NCI-H748 treated with DMSO at 0.1 percent for 48 hours (cell line): ENCODE data around the gene PER3.

Experiments
- DNase-seq: peaks from one replicate; lab custom pipeline; 2025; lab: John Stamatoyannopoulos, UW

PER3 gene

DNA sequence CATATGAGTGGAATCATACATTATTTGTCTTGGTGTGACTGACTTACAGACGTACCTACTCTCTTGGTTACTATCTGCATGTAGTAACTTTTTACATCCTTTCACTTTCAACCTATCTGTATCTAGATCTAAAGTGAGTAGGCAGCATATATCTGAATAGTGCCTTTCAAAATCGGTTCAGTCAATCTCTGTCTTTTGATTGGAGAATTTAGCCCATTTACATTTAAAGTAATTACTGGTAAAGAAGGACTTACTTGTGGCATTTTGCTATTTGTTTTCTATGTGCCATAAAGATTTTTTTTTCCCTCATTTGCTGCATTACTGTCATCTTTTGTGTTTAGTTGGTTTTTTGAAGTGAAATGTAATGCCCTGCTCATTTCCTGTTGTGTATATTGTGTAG is 54.6 kb downstream of the PER3 start:
- DNase-seq = no peak

DNA sequence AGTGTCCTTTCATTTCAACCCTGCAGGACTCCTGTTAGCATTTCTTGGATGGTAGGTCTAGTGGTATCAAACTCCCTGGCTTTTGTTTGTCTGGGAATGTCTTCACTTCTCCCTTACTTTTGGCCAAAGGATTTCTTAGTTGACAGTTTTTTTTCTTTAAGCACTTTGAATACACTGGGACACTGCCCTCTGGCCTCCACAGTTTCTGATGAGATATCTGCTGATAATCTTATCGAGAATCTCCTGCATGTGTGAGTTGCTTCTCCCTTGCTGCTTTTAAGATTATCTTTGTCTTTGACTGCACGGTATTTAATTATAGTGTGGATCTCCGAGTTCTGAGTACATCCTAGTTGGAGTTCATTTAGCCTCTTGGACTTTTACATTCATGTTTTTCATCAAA is 55.4 kb downstream of the PER3 start:
- DNase-seq = no peak

DNA sequence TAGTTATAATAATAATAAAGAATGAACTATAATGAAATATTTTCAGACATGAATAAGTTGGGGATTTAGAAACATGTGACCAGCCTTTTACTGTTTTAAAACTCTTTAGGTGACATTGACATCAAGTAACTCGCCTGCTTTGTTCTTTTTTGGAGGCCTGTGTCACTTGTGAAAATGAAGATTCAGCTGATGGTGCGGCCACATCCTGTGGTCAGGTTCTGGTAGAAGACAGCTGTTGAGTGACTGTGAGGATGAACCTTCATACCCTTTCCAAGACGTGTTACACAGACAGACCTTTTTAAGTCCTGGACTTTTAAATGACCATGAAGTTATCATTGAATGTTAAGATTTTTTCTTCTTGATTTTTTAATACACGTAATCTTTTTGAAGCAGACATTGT is 58.4 kb downstream of the PER3 start:
- no peak for DNase-seq

DNA sequence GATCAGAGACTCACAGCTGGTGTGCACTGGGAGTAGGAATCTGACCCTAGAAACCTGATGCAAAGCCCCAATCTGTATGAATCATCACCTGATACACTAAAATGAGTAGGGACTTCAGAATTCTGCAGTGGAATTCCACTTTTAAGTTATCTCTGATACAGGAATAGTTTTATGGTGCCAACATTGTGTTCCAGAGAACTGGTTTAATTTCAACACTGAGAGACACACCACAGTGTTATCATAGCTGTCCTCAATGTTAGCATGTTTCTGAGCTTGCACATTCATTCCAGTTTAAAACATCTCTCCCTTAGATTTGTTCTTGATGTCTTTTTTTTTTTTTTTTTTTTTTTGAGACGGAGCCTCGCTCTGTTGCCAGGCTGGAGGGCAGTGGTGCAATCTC is 61.7 kb downstream of the PER3 start:
- no peak for DNase-seq

DNA sequence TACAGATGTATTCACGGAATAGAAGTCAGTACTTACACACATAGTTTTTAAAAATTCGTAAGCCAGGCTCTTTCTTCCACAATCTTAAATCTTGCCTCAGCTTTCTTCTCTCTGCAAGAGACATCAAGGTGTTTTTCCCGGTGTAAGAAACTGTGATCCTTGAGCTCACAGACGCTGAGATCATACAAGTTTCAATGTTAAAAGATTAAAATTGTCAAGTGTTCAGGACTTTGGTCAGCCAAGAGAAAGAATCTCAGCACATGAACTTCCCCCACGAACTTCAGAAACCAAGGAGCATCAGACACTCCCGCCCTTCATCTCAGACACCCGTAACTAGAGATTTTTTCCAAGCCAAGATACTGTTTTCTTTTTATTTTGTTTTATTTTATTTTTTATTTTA is 62.6 kb downstream of the PER3 start:
- DNase-seq = no peak

DNA sequence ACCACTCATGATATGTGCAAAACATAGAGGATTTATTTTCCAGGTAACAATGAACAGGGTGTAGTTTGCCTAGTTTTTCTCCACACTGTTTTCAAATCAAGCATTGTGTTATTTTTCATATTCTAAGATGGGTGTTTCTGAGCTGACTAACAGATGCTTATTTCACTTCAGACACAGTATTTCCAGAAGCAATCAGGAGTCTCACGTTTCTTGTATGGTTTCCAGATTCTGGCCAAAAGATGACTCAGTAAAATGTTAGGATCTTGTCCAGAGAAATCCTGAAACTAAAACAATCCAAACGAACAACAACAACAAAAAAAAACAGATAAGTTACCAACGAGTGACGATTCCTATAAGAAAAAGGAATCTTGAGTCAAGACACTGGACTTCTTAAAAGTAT is 63.5 kb downstream of the PER3 start:
- DNase-seq = no peak

DNA sequence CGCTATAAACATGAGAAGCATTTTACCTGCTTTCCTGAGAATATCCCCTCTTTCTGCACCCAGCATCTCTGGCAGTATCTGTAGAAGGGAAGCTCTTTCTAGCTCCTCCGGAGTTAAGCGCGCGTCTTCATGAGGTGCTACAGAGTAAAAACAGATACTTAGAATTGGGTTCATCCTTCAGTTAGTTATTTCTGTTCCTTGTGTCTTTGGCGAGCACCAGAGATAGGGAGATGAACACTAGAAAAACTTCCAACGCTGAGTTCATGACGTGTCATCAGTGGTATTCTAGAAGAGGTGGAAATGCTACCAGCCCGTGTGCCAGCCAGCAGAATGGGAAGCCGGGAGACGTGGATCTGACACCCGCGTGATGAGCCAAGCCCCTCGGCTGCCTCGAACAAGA is 66.7 kb downstream of the PER3 start:
- DNase-seq = no peak

DNA sequence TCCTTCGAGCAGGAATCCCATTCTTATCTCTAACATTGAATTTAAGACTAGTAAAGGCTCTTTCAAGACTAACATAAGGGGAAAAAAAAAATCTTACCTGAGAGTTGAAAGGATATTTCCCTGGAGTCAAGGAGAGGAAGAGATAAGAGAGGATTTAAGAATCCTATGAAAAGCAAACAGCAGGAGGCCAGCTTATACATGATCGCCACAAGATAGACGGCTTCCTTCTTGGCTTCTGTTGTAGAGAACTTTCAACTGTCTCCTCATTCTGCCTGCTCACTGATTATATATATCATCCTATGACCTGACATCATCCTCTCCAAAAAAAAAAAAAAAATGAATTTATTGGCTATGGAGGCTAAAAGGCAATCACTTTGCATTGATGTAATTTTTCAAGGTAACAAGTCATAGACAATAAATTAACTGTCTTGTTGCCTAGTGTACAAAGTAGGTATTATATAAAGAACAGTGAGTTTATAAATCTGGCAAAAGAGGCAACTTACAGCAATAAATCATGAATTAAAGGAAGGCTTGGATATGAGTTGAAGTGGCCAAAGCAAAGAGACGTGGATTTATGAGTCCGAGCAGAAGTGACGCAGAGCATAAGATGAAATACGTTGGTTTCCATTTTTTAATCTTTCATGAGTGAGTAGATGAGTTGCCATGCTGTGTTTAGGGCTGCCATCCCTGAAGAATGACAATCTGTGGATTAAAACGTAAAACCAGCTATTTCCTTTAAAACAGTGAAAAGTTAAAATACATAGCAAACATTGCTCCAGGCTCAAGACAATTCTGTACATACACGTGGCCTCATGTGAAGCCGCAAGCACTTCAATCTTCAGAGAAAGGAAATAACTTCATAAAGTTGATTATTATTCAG is 69.0 kb downstream of the PER3 start, which contains the start of gene UTS2:
Gene UTS2 (minus strand): TSS at position 262 of the 880 bp plus-strand sequence. CDS start 62 bp downstream, at position 200.
- no peak for DNase-seq

DNA sequence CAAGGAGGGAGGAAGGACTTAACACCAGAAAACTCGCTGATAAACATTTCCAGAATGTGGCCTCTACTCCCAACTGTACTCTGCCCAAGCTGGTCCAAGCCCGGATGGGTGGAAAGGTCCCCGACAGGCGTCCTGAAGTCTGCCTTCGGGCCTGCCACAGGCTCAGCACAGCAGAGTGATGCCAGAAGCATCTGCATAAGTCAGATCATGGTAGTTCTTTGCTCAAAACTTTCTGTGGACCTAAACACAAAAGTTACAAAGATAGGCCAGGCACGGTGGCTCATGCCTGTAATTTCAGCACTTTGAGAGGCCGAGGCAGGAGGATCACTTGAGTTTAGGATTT is 69.6 kb downstream of the PER3 start:
- no peak for DNase-seq

DNA sequence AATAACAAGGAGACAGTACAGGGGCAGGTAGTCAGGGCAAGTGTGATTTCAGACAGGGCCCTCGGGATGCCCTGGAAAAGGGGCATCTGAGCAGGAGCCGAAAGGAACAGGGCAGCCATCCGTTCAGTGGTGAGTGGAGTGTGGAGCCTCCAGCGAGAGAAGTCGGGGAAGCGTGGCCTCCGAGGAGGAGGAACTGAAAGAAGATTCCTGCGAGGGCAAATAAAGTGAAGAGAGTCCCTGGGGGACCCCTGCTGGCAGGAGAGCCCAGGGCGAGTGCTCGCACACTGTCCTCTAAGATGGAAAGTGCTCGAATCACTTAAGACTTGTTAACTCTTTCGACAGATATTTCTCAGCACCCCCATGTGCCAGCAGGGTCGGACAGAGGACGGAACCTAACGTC is 72.3 kb downstream of the PER3 start:
- DNase-seq = no peak

DNA sequence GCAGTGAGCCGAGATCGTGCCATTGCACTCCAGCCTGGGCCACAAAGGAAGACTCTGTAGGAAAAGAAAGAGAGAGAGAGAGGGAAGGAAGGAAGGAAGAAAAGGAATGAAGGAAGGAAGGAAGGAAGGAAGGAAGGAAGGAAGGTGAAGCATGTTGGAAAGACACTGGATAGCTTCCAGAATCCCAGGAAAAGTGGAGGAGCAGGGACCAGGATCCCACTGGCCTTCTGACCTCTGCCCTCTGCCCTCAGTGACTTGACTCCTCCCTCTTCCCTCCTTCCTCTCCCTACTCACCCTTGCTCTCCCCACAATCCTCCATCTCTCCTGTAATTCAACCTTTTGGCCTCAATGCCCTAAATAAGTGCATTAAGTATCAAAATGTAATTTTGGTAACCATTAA is 72.9 kb downstream of the PER3 start:
- no peak for DNase-seq

DNA sequence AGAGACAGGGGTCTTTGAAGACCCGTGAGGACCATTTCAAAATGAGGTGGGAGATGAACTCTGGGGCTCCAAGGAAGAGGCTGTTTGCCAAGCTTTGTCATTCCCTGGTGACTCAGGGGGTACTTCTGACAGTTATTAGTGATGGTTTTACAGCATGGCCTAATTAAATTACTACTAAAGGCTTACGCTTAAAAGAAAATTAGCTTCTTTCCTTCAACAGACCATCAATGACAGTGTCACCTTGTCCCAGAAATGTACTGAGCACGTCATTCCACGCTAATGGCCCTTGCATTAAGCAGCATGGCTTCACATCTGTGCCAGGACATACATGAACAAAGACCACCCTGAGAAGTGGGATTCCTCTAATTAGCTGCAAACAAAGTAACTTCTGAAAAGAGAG is 73.9 kb downstream of the PER3 start:
- no peak for DNase-seq

DNA sequence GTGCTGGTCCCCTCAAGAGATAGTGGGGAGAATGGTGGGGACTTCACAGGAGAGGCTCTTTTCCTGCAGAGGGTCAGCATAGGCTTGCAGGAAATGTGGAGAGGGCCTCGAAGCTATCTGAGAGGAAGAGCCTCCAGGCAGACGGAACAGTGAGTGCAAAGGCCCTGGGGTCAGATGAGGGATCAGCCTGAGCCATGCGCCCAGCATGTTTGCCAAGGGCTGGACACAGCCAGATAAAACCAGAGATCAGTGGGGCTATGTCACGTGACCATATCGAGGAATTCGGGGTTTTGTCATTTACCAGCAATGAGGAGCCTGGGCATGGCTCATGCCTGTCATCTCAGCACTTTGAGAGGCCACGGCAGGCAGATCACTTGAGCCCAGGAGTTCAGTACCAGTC is 75.3 kb downstream of the PER3 start:
- DNase-seq = no peak

DNA sequence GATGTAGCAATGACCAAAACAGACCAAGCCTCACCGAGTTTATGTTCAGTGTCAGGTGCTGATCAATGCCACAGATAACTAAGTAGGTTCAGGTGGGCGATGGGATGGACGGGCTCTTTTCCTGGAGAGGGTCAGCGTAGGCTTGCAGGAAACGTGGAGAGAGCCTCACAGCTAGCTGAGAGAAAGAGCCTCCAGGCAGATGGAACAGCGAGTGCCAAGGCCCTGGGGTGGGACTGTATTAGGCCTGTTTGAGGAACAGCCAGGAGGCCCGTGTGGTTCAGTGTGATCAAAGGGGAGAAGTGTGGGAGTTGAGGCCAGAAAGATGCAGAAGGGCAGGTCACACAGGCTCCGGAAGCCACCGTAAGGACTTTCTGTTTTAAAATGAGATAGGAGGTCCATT is 76.0 kb downstream of the PER3 start:
- DNase-seq = no peak

DNA sequence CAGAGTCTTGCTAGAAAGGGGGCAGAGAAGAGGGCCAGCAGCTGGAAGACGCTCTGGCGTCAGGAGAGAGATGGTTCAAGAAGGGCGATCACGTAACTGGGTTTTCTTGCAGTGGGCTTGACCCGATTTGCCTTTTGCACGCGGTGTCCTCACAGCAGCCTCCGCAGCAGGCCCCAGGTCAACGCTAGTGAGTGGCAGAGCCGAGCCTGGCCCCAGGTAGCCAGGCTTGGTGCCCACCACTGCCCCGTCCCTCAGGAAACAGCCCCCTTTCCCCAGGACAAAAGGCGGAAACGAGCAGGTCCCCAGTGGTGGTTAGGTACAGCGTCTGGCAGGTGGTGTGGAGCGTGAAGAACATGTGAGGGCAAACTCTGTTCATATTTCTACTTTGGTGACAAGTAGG is 77.4 kb downstream of the PER3 start:
- DNase-seq = no peak

DNA sequence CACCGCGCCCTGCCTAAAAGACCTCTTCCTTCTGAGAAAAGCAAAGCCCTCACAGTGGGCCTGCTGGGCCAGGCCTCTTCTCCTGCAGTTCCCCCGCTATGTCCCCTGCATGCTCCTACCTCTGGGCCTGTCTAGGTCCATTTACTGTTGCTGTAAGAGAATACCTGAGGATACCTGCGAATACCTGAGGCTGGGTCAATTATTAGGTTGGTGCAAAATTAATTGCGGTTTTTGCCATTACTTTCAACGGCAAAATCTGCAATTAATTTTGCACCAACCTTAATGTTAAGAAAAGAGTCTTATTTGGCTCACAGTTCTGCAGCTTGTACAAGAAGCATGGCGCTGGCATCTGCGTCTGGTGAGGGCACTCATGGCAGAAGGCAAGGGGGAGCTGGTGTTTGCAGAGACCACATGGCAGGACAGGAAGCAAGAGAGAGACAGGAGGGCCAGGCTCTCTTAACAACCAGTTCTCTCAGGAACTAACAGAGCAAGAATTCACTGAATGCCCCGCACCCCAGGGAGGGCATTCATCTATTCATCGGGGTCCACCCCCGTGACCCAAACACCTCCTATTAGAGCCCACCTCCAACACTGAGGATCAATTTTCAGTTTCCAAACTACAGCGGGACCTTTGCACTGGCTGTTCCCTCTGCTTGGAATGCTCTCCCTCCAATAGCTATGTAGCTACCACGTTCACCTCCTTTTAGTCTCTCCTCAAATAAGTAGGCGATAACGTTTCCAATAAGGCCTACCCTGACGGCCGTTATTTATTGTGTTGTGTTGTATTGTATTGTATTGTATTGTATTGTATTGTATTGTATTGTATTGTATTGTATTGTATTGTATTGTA is 78.3 kb downstream of the PER3 start:
- DNase-seq = no peak

DNA sequence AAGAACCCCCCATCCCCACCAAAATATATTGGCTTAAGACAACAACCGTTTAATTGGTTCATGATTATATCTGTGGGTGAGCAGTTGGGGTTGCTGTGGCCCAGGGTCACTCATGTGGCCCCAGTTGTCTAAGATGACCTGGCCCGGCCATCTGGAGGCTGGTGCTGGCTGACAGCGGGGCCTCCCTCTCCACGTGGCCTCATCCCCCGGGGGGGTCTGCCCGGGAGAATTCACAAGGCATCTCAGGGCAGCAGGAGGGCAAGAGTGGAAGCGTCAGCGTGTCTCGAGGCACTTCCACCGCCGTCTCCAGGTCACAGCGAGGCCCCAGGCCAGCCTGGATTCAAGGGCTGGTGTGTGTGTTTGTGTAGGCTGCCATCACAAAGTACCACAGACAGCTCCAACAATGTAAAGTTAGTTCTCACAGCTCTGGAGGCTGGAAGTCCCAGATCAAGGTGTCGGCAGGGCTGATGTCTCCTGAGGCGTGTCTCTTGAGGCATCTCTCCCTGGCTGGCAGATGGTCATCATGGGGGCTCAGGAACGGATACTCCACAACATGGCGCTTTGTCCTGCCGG is 79.8 kb downstream of the PER3 start:
- no peak for DNase-seq

DNA sequence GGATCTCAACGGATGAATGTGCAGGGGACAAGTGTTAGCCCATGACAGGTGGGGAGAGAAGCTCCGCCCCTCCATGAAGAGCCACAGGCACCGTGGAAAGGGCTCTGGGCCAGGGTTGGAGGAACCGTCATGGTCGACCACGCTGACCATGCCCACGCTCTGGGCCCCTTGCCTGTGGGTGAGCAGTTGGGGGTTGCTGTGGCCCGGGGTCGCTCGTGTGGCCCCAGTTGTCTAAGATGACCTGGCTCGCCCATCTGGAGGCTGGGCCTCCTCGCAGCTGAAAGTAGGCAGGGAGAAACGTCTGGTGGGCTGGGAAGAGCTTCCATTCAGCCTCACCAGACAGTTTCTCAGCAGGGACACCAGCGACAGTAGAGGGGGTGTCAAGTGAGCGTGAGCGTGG is 81.9 kb downstream of the PER3 start:
- no peak for DNase-seq

DNA sequence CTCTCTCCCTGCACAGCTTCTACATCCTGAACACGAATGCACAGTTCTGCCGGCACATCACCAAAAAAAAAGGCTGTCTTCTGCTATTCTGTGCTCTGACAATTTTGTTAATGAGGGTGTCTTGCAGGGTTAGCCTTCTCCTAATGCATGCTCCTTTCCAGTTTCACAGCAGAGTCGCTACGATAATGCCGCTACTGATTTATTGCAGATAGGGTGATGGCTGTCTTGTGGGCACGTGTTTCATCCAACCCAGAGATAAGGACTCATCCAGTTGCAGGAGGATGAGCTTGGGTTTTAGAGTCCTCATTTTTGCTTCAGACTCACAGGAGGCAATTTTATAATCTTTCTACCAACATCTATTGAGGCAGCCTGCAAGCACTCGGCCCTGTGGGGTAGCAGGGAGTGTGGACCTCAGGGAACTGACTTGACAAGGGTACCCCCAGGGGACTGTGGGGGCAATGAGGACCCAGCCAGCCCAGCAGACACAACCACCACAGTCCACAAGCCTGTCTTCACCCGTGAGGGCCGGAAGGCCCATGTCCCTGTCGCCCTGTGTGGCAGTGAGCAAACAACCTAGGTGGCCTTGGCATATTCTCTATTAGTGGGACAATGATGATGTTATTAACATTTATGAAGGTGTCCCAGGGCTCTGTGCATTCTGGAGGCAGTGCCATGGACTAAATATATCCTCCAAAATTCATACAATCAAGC is 84.1 kb downstream of the PER3 start:
- DNase-seq = no peak

DNA sequence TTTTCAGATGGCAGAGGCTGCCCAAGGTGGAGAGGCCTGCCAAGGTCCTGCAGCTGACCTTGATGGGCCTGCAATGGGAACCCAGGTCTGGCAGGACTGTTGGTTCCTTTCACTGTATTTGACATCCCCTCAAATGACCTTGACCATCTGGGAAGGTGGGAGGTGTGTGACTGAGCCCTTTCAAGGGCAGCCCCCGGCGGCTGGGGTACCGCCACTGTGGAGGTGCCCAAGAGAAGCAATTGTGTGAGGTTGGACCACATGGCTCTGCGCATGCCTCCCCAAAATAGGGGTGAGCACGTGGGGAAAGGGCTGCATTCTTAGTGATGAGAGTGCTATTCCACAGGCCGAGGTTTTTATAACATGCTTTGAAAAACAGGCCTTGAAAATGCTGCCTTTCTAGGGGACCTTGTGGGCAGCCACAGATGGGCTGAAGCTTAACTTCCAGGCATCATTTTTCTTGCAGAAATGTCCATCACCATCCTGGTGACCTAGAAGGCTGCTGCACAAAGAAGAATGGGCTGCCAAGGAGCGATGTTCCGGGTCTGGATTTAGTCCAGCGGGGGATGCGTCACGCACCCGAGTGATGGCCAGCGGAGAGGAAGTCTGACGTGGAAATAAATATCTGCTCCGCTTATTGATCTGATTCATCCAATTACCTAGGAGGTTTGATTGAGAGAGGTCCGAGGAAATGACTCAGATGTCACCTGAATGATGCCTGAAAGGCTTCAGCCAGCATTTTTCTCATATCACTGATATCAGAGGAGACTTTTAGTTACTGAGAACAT is 85.2 kb downstream of the PER3 start:
- DNase-seq = no peak

DNA sequence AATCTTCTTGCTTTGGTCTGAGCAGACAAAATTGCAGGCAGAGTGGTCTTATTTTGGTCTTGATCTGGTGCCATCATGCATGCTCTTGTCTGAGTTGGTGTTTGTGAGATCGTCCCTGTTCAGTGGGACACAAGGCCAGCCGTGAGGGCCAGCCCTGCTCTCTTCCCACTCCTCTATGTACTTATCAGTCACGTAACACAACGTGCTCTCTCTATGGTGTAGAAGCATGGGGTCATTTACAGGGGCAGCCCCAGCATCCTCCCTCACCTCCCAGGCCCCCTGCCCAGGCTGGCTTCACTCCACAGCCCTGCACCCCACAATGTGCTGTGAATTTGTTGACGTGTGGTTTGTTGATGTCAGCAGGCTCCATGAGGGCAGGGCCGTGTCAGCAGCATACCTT is 87.0 kb downstream of the PER3 start:
- no peak for DNase-seq
